HAP-1 (cell line): Measurements from ENCODE around the gene NBEAL2.
"Not testable (repeated sequence)": the region's sequence is repeated elsewhere in the genome, so short reads cannot be mapped to it uniquely, and the experiment has no call there.

Experiments used
- DNase-seq, 2 experiments: peaks; one replicate each; pipeline ENCODE4 v3.0.0-alpha.2; 2016 to 2020; ENCODE audit warnings: low spot score in 2 of 2
- H3K27me3 ChIP-seq: fragments of 250-450 bp; sonication (Bioruptor Pico); 2 replicates; pipeline ENCODE4 v1.5.1; 2020; ENCODE audit warnings: low read depth, mild to moderate bottlenecking, moderate library complexity
- H3K36me3 ChIP-seq: fragments of 250-450 bp; sonication (Bioruptor Pico); replicated peaks from 2 replicates; pipeline ENCODE4 v1.5.1; 2020; ENCODE audit warnings: mild to moderate bottlenecking
- H3K4me1 ChIP-seq: fragments of 250-450 bp; sonication (Bioruptor Pico); 2 replicates; pipeline ENCODE4 v1.5.1; 2020; ENCODE audit warnings: mild to moderate bottlenecking
- H3K4me3 ChIP-seq: fragments of 250-450 bp; sonication (Bioruptor Pico); 2 replicates; pipeline ENCODE4 v1.5.1; 2020; ENCODE audit warnings: mild to moderate bottlenecking, moderate library complexity
- H3K9me3 ChIP-seq: fragments of 250-450 bp; sonication (Bioruptor Pico); 2 replicates; pipeline ENCODE4 v1.5.1; 2020; ENCODE audit warnings: mild to moderate bottlenecking, moderate library complexity
- in situ Hi-C: fragments of 300-500 bp; cut with MboI; formaldehyde crosslinking; loops from 3 replicates; pipeline ENCODE4 v1.14.3; 2020; ENCODE audit warnings: low sequenced_read_pairs, inconsistent platforms, mixed read lengths

NBEAL2 gene

GRCh38 chr3:46960835-46961234 is 18.6 kb upstream of the NBEAL2 start:
- in situ Hi-C loops: no loop called here
- peaks cover 5% of the 10 kb centered on the region for H3K36me3 ChIP-seq
- H3K9me3 ChIP-seq: 0 out of 2 replicates have a peak, but pooled peaks cover 2% of the 10 kb centered on the region
- no peak for DNase-seq
- no peak overlapping the region for H3K4me3 ChIP-seq
- H3K27me3 ChIP-seq: no peaks in the 10 kb centered on the region
- peaks cover 5% of the 10 kb centered on the region; the same call in 1 of the 2 replicates for H3K4me1 ChIP-seq

DNA sequence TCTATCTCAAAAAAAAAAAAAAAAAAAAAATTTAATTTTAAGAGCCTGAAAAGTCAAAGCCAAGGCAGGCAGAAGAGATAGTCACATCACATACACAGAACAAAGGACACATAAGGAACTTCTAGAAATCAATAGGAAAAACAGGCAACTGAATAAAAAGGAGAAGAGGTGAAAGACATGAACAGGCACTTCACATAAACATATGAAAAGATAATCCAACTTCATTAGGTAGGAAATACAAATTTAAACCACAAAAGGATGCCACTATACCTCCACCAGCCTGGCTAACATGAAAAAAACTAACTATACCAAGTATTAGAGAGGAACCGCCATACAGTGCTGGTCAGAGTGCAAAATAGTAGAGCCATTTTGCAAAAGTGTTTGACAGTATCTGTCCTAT is 17.0 kb upstream of the NBEAL2 start:
- H3K4me3 ChIP-seq: no peak overlapping the region
- 0 out of 2 replicates have a peak, but pooled peaks cover 2% of the 10 kb centered on the region for H3K9me3 ChIP-seq
- peaks cover 5% of the 10 kb centered on the region; the same call in 1 of the 2 replicates for H3K4me1 ChIP-seq
- peaks cover 8% of the 10 kb centered on the region for H3K36me3 ChIP-seq
- in situ Hi-C loops: no loop called here
- DNase-seq: no peak
- no peaks in the 10 kb centered on the region for H3K27me3 ChIP-seq

DNA sequence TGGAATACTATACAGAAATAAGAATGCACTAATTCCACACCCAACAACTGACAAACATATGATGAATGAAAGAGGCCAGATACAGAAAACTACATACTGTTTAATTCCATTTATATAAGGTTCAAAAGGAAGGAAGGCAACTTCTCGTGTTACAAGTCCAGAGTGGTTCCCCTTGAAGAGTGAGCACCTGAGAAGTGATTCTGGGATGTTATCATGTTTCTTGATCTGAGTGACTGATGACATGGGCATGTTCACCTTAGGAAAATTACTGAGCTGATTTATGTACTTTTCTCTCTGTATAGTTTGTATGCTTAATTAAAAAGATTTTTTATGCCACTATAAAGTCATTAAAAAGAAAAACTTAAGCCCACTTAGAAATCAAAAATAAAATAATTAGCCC is 16.5 kb upstream of the NBEAL2 start:
- in situ Hi-C loops: no loop called here

DNA sequence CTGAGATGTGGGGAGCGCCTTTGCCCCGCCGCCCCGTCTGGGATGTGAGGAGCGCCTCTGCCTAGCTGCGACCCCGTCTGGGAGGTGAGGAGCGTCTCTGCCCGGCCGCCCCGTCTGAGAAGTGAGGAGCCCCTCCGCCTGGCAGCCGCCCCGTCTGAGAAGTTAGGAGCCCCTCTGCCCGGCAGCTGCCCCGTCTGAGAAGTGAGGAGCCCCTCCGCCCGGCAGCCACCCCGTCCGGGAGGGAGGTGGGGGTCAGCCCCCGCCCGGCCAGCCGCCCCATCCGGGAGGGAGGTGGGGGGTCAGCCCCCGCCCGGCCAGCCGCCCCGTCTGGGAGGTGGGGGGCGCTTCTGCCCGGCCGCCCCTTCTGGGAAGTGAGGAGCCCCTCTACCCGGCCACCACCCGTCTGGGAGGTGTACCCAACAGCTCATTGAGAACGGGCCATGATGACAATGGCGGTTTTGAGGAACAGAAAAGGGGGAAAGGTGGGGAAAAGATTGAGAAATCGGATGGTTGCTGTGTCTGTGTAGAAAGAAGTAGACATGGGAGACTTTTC is 15.4 kb upstream of the NBEAL2 start:
- DNase-seq, H3K4me3 ChIP-seq, H3K4me1 ChIP-seq, H3K9me3 ChIP-seq, in situ Hi-C loops, H3K27me3 ChIP-seq: not testable (repeated sequence)
- H3K36me3 ChIP-seq: peaks cover 15% of the 10 kb centered on the region

More for the DNA sequence above, 16.5 kb upstream of the NBEAL2 start:
- Histone ChIP-seq H3K4me3 (no peak overlapping the region), H3K4me1 (peaks cover 5% of the 10 kb centered on the region; the same call in 1 of the 2 replicates), H3K36me3 (peaks cover 8% of the 10 kb centered on the region), H3K27me3 (no peaks in the 10 kb centered on the region), H3K9me3 (0 out of 2 replicates have a peak, but pooled peaks cover 2% of the 10 kb centered on the region)
- DNase-seq: no peak

- Histone ChIP-seq H3K27me3 (no peaks in the 10 kb centered on the region), H3K9me3 (0 out of 2 replicates have a peak, but pooled peaks cover 2% of the 10 kb centered on the region), H3K4me3 (no peak overlapping the region), H3K36me3 (peaks cover 15% of the 10 kb centered on the region), H3K4me1 (peaks cover 5% of the 10 kb centered on the region; the same call in 1 of the 2 replicates)
- in situ Hi-C loops: no loop called here
- peak in 1 of 2 experiments; percentile 7 for DNase-seq
Measured at GRCh38 chr3:46965151-46965550, 14.3 kb upstream of the NBEAL2 start.

DNA sequence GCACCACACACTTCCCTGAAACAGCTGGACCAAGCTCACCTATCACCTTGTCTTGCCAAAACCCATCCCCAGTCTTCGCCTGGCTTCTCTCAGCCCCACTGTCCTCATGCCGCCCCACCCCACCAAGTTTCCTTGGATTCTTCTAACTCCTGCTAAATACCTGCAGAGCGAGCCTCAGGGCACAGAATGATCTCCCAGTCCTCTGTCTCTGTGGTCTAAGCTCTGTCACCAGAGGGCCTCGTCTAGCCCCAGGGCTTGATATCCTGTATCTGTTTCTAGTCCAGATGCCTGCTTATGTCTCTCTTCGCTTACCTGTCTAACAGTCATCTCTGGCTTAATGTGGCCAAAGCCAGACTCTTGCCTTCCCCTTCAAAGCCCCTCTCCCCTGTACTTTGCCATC is 12.7 kb upstream of the NBEAL2 start:
- Histone ChIP-seq H3K4me3 (no peak overlapping the region), H3K4me1 (peaks cover 5% of the 10 kb centered on the region; the same call in 1 of the 2 replicates), H3K36me3 (peaks cover 20% of the 10 kb centered on the region), H3K9me3 (0 out of 2 replicates have a peak, but pooled peaks cover 2% of the 10 kb centered on the region), H3K27me3 (no peaks in the 10 kb centered on the region)
- no peak for DNase-seq
- in situ Hi-C loops: no loop called here

GRCh38 chr3:46968783-46969428 is 10.6 kb upstream of the NBEAL2 start:
- Histone ChIP-seq H3K4me1 (peaks cover 5% of the 10 kb centered on the region; the same call in 1 of the 2 replicates), H3K9me3 (no peaks in the 10 kb centered on the region), H3K27me3 (no peaks in the 10 kb centered on the region), H3K36me3 (peaks cover 17% of the 10 kb centered on the region), H3K4me3 (no peak overlapping the region)
- in situ Hi-C loops: no loop called here
- no peak for DNase-seq

DNA sequence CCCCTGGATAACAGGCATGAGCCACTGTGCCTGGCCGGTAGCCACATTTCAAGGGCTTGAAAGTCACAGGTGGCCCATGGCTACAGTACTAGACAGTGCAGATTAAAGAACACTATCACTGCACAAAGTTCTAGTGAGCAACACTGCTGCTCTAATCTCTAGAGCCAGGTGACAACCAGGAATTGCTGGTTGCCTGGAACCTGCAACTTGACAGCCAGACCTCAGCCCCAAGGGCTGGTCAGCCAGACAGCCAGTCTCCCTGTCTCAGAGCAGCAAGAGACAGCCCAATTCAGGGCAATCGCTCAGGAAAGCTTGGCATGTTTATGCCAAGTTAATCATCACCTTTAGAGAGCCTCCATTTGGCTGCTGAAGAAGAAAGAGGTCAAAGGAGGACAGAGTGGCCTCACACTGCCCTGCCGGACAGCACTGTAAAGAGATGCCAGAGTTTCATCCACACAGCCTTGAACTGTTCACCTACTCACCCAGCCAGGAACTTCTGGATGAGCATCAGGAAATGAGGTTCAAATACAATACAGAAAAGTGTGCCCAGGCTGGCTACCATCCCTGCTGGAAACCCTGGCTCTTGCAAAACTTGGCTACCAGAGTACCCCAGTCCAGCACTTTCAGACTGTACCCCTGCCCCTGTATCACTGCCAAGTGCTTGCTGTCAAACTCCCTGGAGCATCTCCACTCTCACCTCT is 8.9 kb upstream of the NBEAL2 start:
- DNase-seq: no peak
- Histone ChIP-seq H3K9me3 (no peaks in the 10 kb centered on the region), H3K4me3 (no peak overlapping the region), H3K4me1 (no peaks in the 10 kb centered on the region; the same call in 1 of the 2 replicates), H3K27me3 (no peaks in the 10 kb centered on the region), H3K36me3 (peaks cover 22% of the 10 kb centered on the region)
- in situ Hi-C loops: no loop called here

DNA sequence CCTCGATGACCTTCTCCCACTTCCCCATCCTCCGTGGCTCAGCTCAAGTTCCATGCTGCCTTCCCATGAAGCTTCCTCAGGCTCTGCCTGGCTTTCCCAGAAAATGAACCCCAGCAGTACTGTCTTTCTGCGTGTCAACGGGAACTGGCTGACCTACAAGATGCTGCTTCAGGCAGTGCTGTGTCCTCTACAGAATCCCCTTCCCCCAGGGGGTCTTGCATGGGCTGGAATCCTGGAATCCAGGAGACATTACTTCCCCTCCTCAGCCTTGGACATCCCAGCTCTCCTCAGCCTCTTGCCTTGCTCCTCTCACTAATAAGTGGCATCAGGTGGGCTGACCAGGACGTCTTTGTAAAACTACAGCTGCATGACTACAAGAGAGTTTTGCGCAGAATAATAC is 8.3 kb upstream of the NBEAL2 start:
- Histone ChIP-seq H3K9me3 (no peaks in the 10 kb centered on the region), H3K4me1 (no peaks in the 10 kb centered on the region), H3K27me3 (no peaks in the 10 kb centered on the region), H3K4me3 (no peak overlapping the region), H3K36me3 (peaks cover 21% of the 10 kb centered on the region)
- in situ Hi-C loops: no loop called here
- no peak for DNase-seq

DNA sequence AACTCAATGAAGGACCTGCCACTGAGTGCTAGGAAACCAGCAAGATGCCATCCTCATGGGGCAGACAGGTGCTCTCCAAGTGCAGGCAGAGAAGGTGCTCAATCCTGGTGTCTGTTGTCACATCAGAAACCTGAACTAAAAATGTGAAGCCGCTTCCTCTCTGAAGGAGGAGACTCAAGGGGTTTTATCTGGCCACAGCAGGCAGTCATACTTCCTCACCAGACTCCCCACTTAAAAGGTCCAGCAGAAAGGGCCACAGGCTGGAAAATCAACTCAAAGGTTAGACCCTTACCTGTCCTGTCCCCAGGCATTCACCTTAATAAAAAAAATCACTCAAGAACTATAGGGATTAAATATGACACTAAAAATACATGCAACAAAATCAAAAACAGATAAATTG is 7.7 kb upstream of the NBEAL2 start:
- in situ Hi-C loops: no loop called here
- Histone ChIP-seq H3K9me3 (no peaks in the 10 kb centered on the region), H3K27me3 (no peaks in the 10 kb centered on the region), H3K4me3 (no peak overlapping the region), H3K36me3 (peaks cover 21% of the 10 kb centered on the region), H3K4me1 (no peaks in the 10 kb centered on the region)
- no peak for DNase-seq

DNA sequence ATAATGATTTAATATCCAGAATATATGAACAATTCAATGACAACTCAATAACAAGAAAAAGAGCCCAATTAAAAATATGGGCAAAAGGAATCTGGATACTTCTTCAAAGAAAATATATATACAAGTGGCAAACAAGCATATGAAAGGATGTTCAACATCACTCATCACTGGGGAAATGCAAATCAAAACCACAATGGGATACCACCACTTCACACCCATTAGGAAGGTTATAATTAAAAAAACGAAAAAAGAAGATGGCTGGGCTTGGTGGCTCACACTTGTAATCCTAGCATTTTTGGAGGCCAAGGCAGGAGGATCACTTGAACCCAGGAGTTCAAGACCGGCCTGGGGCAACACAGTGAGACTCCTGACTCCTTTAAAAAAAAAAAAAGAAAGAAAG is 7.1 kb upstream of the NBEAL2 start:
- no peak for DNase-seq
- H3K4me1 ChIP-seq: peaks cover 5% of the 10 kb centered on the region; the same call in 1 of the 2 replicates
- in situ Hi-C loops: no loop called here
- H3K9me3 ChIP-seq: no peaks in the 10 kb centered on the region
- H3K36me3 ChIP-seq: peaks cover 21% of the 10 kb centered on the region
- H3K27me3 ChIP-seq: no peaks in the 10 kb centered on the region
- no peak overlapping the region for H3K4me3 ChIP-seq

GRCh38 chr3:46974421-46975171 is 4.9 kb upstream of the NBEAL2 start:
- H3K9me3 ChIP-seq: no peaks in the 10 kb centered on the region
- H3K36me3 ChIP-seq: peaks cover 14% of the 10 kb centered on the region
- peaks cover 12% of the 10 kb centered on the region for H3K4me1 ChIP-seq
- in situ Hi-C loops: no loop called here
- H3K27me3 ChIP-seq: no peaks in the 10 kb centered on the region
- H3K4me3 ChIP-seq: peak overlapping the region; percentile 96; the same call in 1 of the 2 replicates
- DNase-seq: no peak

DNA sequence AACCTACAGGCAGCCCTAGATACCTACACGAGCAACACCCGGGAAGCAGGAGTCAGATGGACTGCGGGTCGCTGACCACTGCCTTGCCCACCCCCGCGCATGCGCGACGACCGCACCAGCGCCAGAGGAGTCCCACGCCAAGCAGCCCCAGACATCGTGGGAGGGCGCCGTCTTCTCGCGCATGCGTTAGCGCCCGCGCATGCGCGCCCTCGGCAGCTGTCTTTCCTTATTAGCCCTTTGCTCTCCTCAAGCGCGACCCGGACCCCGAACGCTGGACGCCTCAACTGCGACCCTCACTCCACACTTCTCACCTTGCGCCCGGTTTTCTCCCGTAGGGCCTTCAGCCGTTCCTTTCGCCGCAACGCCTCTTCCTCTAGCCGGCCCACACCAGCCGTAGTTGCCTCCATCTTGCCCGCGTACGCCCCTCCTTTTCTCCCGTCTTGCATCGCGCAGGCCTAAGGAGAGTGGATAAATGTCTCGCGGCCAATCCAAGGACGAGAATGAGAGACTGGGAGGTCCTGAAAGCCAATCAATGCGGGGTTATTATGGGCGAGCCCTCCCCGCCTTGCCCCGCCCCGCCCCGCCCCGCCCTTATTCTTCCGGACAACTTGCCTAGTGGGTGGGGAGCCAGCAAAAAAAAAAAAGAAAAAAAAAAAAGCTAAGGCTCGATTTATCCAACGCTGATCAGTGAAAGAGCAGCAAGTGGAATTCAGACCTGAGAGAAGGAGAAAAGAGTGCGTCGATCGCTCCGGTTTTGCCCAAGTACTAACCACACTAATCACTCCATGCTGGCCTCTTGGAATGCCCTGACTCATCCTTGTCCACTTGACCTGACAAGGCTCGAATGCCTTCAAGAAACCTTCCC is 2.9 kb upstream of the NBEAL2 start, which contains the start of gene CCDC12:
CCDC12 (minus strand) TSS at position 420 of the 865 bp plus-strand sequence; CDS start at position 407, 13 bp downstream.
- peak; percentile 96 to 99 for DNase-seq
- in situ Hi-C loops: no loop called here
- Histone ChIP-seq H3K27me3 (no peaks in the 10 kb centered on the region), H3K36me3 (peaks cover 11% of the 10 kb centered on the region), H3K9me3 (no peaks in the 10 kb centered on the region), H3K4me1 (peaks cover 12% of the 10 kb centered on the region), H3K4me3 (peak within 1 kb of the TSS; percentile 96)
